ES-I3 (cell line): ENCODE results near the gene SRMS.
"Not testable (repeated sequence)": the region's sequence is repeated elsewhere in the genome, so short reads cannot be mapped to it uniquely, and the experiment has no call there.

Experiments
- H3K36me3 ChIP-seq: 2 replicates; pipeline ENCODE4 v1.6.1; 2013; ENCODE audit warnings: mild to moderate bottlenecking, low read length, control low read depth, moderate library complexity; ENCODE audit not compliant: insufficient read depth
- H3K4me1 ChIP-seq: 2 replicates; pipeline ENCODE4 v1.6.1; 2013; ENCODE audit warnings: mild to moderate bottlenecking, control low read depth, low read length; ENCODE audit not compliant: insufficient read depth
- H3K9ac ChIP-seq: 2 replicates; pipeline ENCODE4 v1.6.1; 2013; ENCODE audit warnings: low read depth, mild to moderate bottlenecking, low read length, moderate library complexity
- H3K9me3 ChIP-seq: 2 replicates; pipeline ENCODE4 v1.6.1; 2013; ENCODE audit warnings: mild to moderate bottlenecking, low read length, moderate library complexity; ENCODE audit not compliant: control insufficient read depth, insufficient read depth

Gene SRMS

GRCh38 chr20:63522981-63523611 lies 24.5 kb downstream of the SRMS start:
- Histone ChIP-seq H3K9me3 (no peaks in the 10 kb centered on the region), H3K36me3 (peaks cover 7% of the 10 kb centered on the region), H3K9ac (no peak overlapping the region), H3K4me1 (no peaks in the 10 kb centered on the region; the same call in 1 of the 2 replicates)

GRCh38 chr20:63522091-63522868 lies 25.3 kb downstream of the SRMS start:
- no peak overlapping the region; the same call in 1 of the 2 replicates for H3K9ac ChIP-seq
- H3K36me3 ChIP-seq = peaks cover 7% of the 10 kb centered on the region
- no peaks in the 10 kb centered on the region; the same call in 1 of the 2 replicates for H3K4me1 ChIP-seq
- H3K9me3 ChIP-seq = no peaks in the 10 kb centered on the region

DNA sequence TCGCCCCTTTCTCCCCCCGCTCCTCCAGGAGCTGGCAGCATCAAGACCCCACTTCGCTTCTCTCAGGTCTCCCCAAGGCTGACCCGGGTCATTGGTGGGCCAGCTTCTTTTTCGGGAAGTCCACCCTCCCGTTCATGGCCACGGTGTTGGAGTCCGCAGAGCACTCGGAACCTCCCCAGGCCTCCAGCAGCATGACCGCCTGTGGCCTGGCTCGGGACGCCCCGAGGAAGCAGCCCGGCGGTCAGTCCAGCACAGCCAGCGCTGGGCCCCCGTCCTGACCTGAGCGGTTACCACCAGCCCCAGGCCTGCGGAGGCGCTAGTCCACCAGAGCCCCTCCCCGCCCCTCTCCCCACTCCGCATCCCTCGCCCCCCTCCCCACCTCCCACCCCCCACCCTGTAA lies 25.9 kb downstream of the SRMS start:
- Histone ChIP-seq H3K4me1 (no peaks in the 10 kb centered on the region; the same call in 1 of the 2 replicates), H3K9ac (peak overlapping the region; percentile 86), H3K36me3 (peaks cover 7% of the 10 kb centered on the region), H3K9me3 (no peaks in the 10 kb centered on the region)

GRCh38 chr20:63520934-63521601 lies 26.5 kb downstream of the SRMS start:
- Histone ChIP-seq H3K4me1 (no peaks in the 10 kb centered on the region; the same call in 1 of the 2 replicates), H3K9me3 (no peaks in the 10 kb centered on the region), H3K36me3 (peaks cover 7% of the 10 kb centered on the region), H3K9ac (peak overlapping the region; percentile 86)

- Histone ChIP-seq H3K9ac (peak within 1 kb of the TSS; percentile 86), H3K9me3 (no peaks in the 10 kb centered on the region), H3K36me3 (peaks cover 7% of the 10 kb centered on the region), H3K4me1 (no peaks in the 10 kb centered on the region; the same call in 1 of the 2 replicates)
Observed at GRCh38 chr20:63520504-63520933, 27.0 kb downstream of the SRMS start, which contains the start of gene PPDPF. Gene PPDPF, plus strand, starts transcription at chr20:63520765. Its CDS starts 544 bp downstream, at chr20:63521309.

DNA sequence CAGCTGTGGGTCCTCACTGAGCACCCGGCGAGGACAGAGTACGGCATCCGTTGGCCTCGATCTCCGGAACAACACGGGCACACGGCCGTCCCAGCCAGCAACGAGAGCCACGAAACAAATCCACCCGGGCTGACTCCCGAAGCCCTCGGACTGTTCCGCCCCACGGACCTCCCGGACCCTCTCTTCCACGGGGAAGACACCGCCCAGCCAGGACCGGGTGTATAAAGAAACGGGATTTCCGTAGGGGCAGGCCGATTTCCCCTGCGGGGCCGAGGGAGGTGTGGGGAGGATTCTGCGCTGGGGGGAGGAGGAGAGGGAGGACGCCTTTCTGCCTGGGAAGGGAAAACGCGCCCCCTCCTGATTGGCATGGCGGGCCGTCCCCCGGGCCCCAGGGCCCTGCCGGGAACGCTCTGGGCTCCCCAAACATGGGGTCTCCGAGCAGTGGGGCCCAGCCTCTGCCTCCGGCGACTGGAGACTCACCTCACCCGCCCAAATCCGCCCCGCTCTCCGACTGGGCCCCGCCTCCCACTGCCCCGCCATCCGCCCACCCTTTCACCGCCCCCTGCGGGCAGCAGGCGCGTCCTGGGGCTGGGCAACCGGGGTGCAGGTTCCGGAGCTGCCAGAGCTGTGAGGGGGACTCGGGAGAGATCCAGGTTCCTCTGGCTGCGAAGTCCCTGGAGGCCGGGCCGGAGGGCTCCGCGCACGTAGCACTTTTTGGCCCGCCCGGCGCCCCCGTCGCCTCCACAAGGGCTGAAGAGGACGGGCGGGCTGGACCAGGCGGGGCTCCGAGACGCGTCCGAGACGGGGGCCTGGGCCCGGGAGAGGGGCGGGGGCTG lies 27.7 kb downstream of the SRMS start:
- no peaks in the 10 kb centered on the region; the same call in 1 of the 2 replicates for H3K4me1 ChIP-seq
- peak overlapping the region; percentile 86 for H3K9ac ChIP-seq
- H3K9me3 ChIP-seq = no peaks in the 10 kb centered on the region
- H3K36me3 ChIP-seq = peaks cover 7% of the 10 kb centered on the region

DNA sequence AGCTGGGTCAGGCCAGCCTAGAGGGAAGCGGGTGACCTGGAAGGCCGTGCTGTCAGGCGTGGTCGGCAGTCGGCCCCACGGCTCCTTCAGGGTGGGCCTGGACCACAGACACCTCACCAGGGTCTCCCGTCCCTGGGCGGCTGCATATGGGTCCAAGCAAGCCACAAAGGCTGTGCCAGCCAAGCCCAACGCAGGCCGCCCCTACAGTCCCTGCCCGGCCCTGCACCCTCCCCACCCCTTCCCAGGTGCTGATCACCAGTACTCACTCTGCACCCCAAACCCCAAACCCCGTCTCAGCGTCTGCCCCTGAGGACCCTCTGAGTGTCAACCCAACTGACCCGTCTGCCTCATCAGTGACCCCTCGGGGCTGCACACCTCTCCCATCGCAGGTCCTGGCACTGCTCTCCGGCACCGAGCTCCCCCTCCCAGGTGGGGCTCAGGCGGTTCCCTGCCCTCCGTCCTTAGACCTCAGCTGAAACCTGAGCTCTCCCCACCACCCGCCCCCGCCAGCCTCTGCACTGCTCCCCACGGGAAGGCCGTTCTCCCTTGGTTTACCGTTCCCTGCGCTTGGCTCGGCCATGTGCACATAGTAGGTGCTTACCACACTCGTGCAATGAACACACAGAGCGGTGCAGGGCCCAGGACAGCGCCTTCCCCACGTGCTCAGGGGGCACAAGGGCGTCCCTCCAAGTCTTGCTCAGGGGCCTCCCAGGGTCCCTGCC lies 28.4 kb downstream of the SRMS start:
- Histone ChIP-seq H3K9ac (peak overlapping the region; percentile 86; the same call in 1 of the 2 replicates), H3K4me1 (no peaks in the 10 kb centered on the region; the same call in 1 of the 2 replicates), H3K36me3 (peaks cover 7% of the 10 kb centered on the region), H3K9me3 (no peaks in the 10 kb centered on the region)

GRCh38 chr20:63518351-63518861 lies 29.1 kb downstream of the SRMS start:
- Histone ChIP-seq H3K9ac (no peak overlapping the region; the same call in 1 of the 2 replicates), H3K4me1 (no peaks in the 10 kb centered on the region; the same call in 1 of the 2 replicates), H3K9me3 (no peaks in the 10 kb centered on the region), H3K36me3 (peaks cover 7% of the 10 kb centered on the region)

GRCh38 chr20:63517376-63518309 lies 29.9 kb downstream of the SRMS start:
- Histone ChIP-seq H3K9ac (no peak overlapping the region), H3K9me3 (no peaks in the 10 kb centered on the region), H3K36me3 (peaks cover 3% of the 10 kb centered on the region; the same call in 1 of the 2 replicates), H3K4me1 (no peaks in the 10 kb centered on the region; the same call in 1 of the 2 replicates)

- H3K9me3 ChIP-seq, H3K4me1 ChIP-seq, H3K36me3 ChIP-seq, H3K9ac ChIP-seq: not testable (repeated sequence)
Observed at GRCh38 chr20:63514520-63514919, 33.0 kb downstream of the SRMS start.

DNA sequence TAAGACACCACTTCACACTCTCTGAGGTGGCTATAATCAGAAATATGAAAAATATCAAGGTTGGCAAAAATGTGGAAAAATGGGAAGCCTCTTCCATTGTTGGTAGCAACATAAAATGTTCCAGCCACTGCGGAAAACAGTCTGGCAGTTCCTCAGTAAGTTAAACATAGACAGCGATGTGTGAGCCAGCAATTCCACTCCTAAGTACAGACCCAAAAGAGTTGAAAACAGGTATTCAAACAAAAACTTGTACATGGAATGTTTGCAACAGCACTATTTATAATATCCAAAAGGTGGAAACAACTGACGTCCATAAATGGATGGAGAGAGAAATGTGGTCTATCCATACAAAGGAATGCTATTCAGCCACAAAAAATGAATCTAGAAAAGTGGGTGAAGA lies 34.3 kb downstream of the SRMS start:
- H3K9me3 ChIP-seq = no peaks in the 10 kb centered on the region; the same call in 1 of the 2 replicates
- H3K4me1 ChIP-seq = no peaks in the 10 kb centered on the region; the same call in 1 of the 2 replicates
- H3K9ac ChIP-seq = no peak overlapping the region
- H3K36me3 ChIP-seq = no peaks in the 10 kb centered on the region

- Histone ChIP-seq H3K9ac (no peak overlapping the region), H3K9me3 (no peaks in the 10 kb centered on the region; the same call in 1 of the 2 replicates), H3K4me1 (no peaks in the 10 kb centered on the region), H3K36me3 (no peaks in the 10 kb centered on the region)
Observed at GRCh38 chr20:63509088-63509564, 38.4 kb downstream of the SRMS start.
